ENCODE data around the gene TEX47. TPM values are rescaled to one million over a fixed set of nuclear protein-coding genes. Genes with fewer than 3 reads are reported as not detected.

Gene TEX47
- total and polyA plus RNA-seq, 7 donors, result not detected

- no peak for TF ChIP-seq POLR2A (IDR thresholded peaks at IDR 0.05)
- TF ChIP-seq POLR2AphosphoS5 (IDR thresholded peaks at IDR 0.05), result no peak
- peak in 2 of 4 experiments; percentile 26 to 36 for TF ChIP-seq CTCF (IDR thresholded peaks at IDR 0.05)
- no peak overlapping the region for H3K4me3 ChIP-seq
- H3K4me1 ChIP-seq, result no peaks in the 10 kb centered on the region
- no peak for DNase-seq
- no peaks in the 10 kb centered on the region for H3K36me3 ChIP-seq
- intact Hi-C loops (cut with DNase I), result no loop called here
- WGBS, 2 donors, result 74 to 76% methylated on average over 2 of the region's 2 CpGs
- no peaks in the 10 kb centered on the region for H3K9me3 ChIP-seq
- no peaks in the 10 kb centered on the region for H3K27me3 ChIP-seq
- no peak overlapping the region for H3K27ac ChIP-seq
Measured at GRCh38 chr7:88789480-88790064, 6.0 kb downstream of the TEX47 start.

- Histone ChIP-seq H3K36me3 (no peaks in the 10 kb centered on the region), H3K27me3 (no peaks in the 10 kb centered on the region), H3K27ac (no peak overlapping the region), H3K4me3 (no peak overlapping the region), H3K9me3 (no peaks in the 10 kb centered on the region), H3K4me1 (no peaks in the 10 kb centered on the region)
- no peak for DNase-seq
- intact Hi-C loops (cut with DNase I), result no loop called here
- WGBS, 2 donors, result 72 to 83% methylated on average over 2 of the region's 2 CpGs
- no peak for TF ChIP-seq CTCF (IDR thresholded peaks at IDR 0.05)
- TF ChIP-seq EP300 (IDR thresholded peaks at IDR 0.05), result no peak
- no peak for TF ChIP-seq POLR2A (IDR thresholded peaks at IDR 0.05)
- TF ChIP-seq POLR2AphosphoS5 (IDR thresholded peaks at IDR 0.05), result no peak
Measured at GRCh38 chr7:88787777-88788176, 7.8 kb downstream of the TEX47 start.

- TF ChIP-seq POLR2AphosphoS5 (IDR thresholded peaks at IDR 0.05) (no peak), CTCF (IDR thresholded peaks at IDR 0.05) (no peak), POLR2A (IDR thresholded peaks at IDR 0.05) (no peak)
- H3K27me3 ChIP-seq, result no peaks in the 10 kb centered on the region
- H3K9me3 ChIP-seq, result no peaks in the 10 kb centered on the region
- H3K4me1 ChIP-seq, result no peaks in the 10 kb centered on the region
- intact Hi-C loops (cut with DNase I), result no loop called here
- H3K27ac ChIP-seq, result no peak overlapping the region
- no peak overlapping the region for H3K4me3 ChIP-seq
- no peak for DNase-seq
- no peaks in the 10 kb centered on the region for H3K36me3 ChIP-seq
Measured at GRCh38 chr7:88775838-88776237, 19.7 kb downstream of the TEX47 start.

- no peaks in the 10 kb centered on the region for H3K36me3 ChIP-seq
- intact Hi-C loops (cut with DNase I), result no loop called here
- no peaks in the 10 kb centered on the region for H3K4me1 ChIP-seq
- H3K4me3 ChIP-seq, result no peak overlapping the region
- no peaks in the 10 kb centered on the region for H3K27me3 ChIP-seq
- no peak for TF ChIP-seq EP300 (IDR thresholded peaks at IDR 0.05)
- TF ChIP-seq POLR2AphosphoS5 (IDR thresholded peaks at IDR 0.05), result no peak
- TF ChIP-seq CTCF (IDR thresholded peaks at IDR 0.05), result no peak
- no peak for TF ChIP-seq POLR2A (IDR thresholded peaks at IDR 0.05)
- no peak overlapping the region for H3K27ac ChIP-seq
- no peak for DNase-seq
- H3K9me3 ChIP-seq, result no peaks in the 10 kb centered on the region
Measured at GRCh38 chr7:88772776-88773175, 22.8 kb downstream of the TEX47 start.

GRCh38 chr7:88771417-88771816, 24.1 kb downstream of the TEX47 start:
- intact Hi-C loops (cut with DNase I), result no loop called here

More at GRCh38 chr7:88771417-88771816, 24.1 kb downstream of the TEX47 start:
- Histone ChIP-seq H3K9me3 (no peaks in the 10 kb centered on the region), H3K27ac (no peak overlapping the region), H3K27me3 (no peaks in the 10 kb centered on the region), H3K4me3 (no peak overlapping the region), H3K4me1 (no peaks in the 10 kb centered on the region), H3K36me3 (no peaks in the 10 kb centered on the region)
- no peak for DNase-seq
- TF ChIP-seq POLR2A (IDR thresholded peaks at IDR 0.05), result no peak
- TF ChIP-seq POLR2AphosphoS5 (IDR thresholded peaks at IDR 0.05), result no peak
- TF ChIP-seq EP300 (IDR thresholded peaks at IDR 0.05), result no peak
- no peak for TF ChIP-seq CTCF (IDR thresholded peaks at IDR 0.05)
- WGBS, 2 donors, result 59 to 73% methylated on average over 1 of the region's 1 CpG
